ENCODE measurements around the gene GOLGA5.
A peak's percentile ranks its signal among the peaks of the same experiment; 100 is the strongest.
"Not testable (repeated sequence)": the region's sequence is repeated elsewhere in the genome, so short reads cannot be mapped to it uniquely, and the experiment has no call there.

Gene GOLGA5

GRCh38 chr14:92780444-92781232 is 13.5 kb upstream of the GOLGA5 start:
- no peak for DNase-seq

GRCh38 chr14:92781350-92781749 is 12.8 kb upstream of the GOLGA5 start:
- DNase-seq: no peak

GRCh38 chr14:92783813-92784431 is 10.2 kb upstream of the GOLGA5 start:
- peak; percentile 19 for DNase-seq

GRCh38 chr14:92785667-92786426 is 8.3 kb upstream of the GOLGA5 start:
- no peak for DNase-seq

- DNase-seq: no peak
Measured at GRCh38 chr14:92786427-92786756, 7.7 kb upstream of the GOLGA5 start.

- no peak for DNase-seq
Measured at GRCh38 chr14:92787554-92787953, 6.6 kb upstream of the GOLGA5 start.

GRCh38 chr14:92789457-92790089 is 4.5 kb upstream of the GOLGA5 start:
- no peak for DNase-seq

GRCh38 chr14:92792885-92793284 is 1.2 kb upstream of the GOLGA5 start:
- no peak for DNase-seq

- DNase-seq: no peak
Measured at GRCh38 chr14:92794547-92794941, 439 bp downstream of the GOLGA5 start.

- DNase-seq: no peak
Measured at GRCh38 chr14:92794961-92795360, 856 bp downstream of the GOLGA5 start.

- no peak for DNase-seq
Measured at GRCh38 chr14:92797935-92798653, 4.0 kb downstream of the GOLGA5 start.

GRCh38 chr14:92798811-92799210 is 4.7 kb downstream of the GOLGA5 start:
- DNase-seq: no peak

- no peak for DNase-seq
Measured at GRCh38 chr14:92800012-92800411, 5.9 kb downstream of the GOLGA5 start.

- no peak for DNase-seq
Measured at GRCh38 chr14:92800525-92800924, 6.4 kb downstream of the GOLGA5 start.

- no peak for DNase-seq
Measured at GRCh38 chr14:92801917-92802316, 7.8 kb downstream of the GOLGA5 start.

GRCh38 chr14:92802678-92803077 is 8.6 kb downstream of the GOLGA5 start:
- no peak for DNase-seq

GRCh38 chr14:92813201-92813600 is 19.1 kb downstream of the GOLGA5 start:
- DNase-seq: no peak

- peak; percentile 17 for DNase-seq
Measured at GRCh38 chr14:92819011-92819597, 25.0 kb downstream of the GOLGA5 start.

GRCh38 chr14:92819680-92820535 is 25.8 kb downstream of the GOLGA5 start:
- not testable (repeated sequence) for DNase-seq

GRCh38 chr14:92820536-92820840 is 26.4 kb downstream of the GOLGA5 start:
- not testable (repeated sequence) for DNase-seq

- DNase-seq: no peak
Measured at GRCh38 chr14:92830902-92831301, 36.8 kb downstream of the GOLGA5 start.

Measured in NCI-H2171 (cell line).